Measurements from ENCODE around the gene TMEM266. TPM values are rescaled to one million over a fixed set of nuclear protein-coding genes. Genes with fewer than 3 reads are reported as not detected.

TMEM266 gene
- total RNA-seq, 2 donors from 2014 or later = 0.20 TPM; not detected in 1

- no peak overlapping the region for H3K4me3 ChIP-seq
- TF ChIP-seq, protein P1, sequence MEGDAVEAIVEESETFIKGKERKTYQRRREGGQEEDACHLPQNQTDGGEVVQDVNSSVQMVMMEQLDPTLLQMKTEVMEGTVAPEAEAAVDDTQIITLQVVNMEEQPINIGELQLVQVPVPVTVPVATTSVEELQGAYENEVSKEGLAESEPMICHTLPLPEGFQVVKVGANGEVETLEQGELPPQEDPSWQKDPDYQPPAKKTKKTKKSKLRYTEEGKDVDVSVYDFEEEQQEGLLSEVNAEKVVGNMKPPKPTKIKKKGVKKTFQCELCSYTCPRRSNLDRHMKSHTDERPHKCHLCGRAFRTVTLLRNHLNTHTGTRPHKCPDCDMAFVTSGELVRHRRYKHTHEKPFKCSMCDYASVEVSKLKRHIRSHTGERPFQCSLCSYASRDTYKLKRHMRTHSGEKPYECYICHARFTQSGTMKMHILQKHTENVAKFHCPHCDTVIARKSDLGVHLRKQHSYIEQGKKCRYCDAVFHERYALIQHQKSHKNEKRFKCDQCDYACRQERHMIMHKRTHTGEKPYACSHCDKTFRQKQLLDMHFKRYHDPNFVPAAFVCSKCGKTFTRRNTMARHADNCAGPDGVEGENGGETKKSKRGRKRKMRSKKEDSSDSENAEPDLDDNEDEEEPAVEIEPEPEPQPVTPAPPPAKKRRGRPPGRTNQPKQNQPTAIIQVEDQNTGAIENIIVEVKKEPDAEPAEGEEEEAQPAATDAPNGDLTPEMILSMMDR (IDR thresholded peaks at IDR 0.05) = no peak
- H3K9me3 ChIP-seq = no peaks in the 10 kb centered on the region
- H3K4me1 ChIP-seq = peaks cover 0 to 16% of the 10 kb centered on the region in 2 donors
- DNase-seq (ENCODE audit: low spot score) = no peak
- no peaks in the 10 kb centered on the region for H3K27me3 ChIP-seq
- H3K27ac ChIP-seq = no peak overlapping the region
- no peaks in the 10 kb centered on the region for H3K36me3 ChIP-seq
Measured at GRCh38 chr15:76190070-76190564, 130.3 kb downstream of the TMEM266 start.

- TF ChIP-seq, protein P1 (IDR thresholded peaks at IDR 0.05) = peak; percentile 66 to 92
- H3K27me3 ChIP-seq = no peaks in the 10 kb centered on the region
- H3K36me3 ChIP-seq = no peaks in the 10 kb centered on the region
- H3K27ac ChIP-seq = no peak overlapping the region
- H3K4me1 ChIP-seq = peaks cover 0 to 21% of the 10 kb centered on the region in 2 donors
- no peak overlapping the region for H3K4me3 ChIP-seq
- no peaks in the 10 kb centered on the region for H3K9me3 ChIP-seq
- peak; percentile 82 for DNase-seq (ENCODE audit: low spot score)
Measured at GRCh38 chr15:76190751-76191538, 131.2 kb downstream of the TMEM266 start.

- TF ChIP-seq, protein P1 (IDR thresholded peaks at IDR 0.05) = no peak
- H3K27me3 ChIP-seq = no peaks in the 10 kb centered on the region
Measured at GRCh38 chr15:76191539-76192244, 131.9 kb downstream of the TMEM266 start.

GRCh38 chr15:76192715-76193114, 132.9 kb downstream of the TMEM266 start:
- Histone ChIP-seq H3K4me1 (peaks cover 0 to 39% of the 10 kb centered on the region in 2 donors), H3K36me3 (no peaks in the 10 kb centered on the region), H3K4me3 (no peak overlapping the region), H3K9me3 (no peaks in the 10 kb centered on the region), H3K27ac (no peak overlapping the region), H3K27me3 (no peaks in the 10 kb centered on the region)
- TF ChIP-seq, protein P1 (IDR thresholded peaks at IDR 0.05) = no peak
- no peak for DNase-seq (ENCODE audit: low spot score)

More at GRCh38 chr15:76191539-76192244, 131.9 kb downstream of the TMEM266 start:
- Histone ChIP-seq H3K36me3 (no peaks in the 10 kb centered on the region), H3K9me3 (no peaks in the 10 kb centered on the region), H3K4me1 (peaks cover 0 to 28% of the 10 kb centered on the region in 2 donors), H3K4me3 (no peak overlapping the region), H3K27ac (no peak overlapping the region)
- no peak for DNase-seq (ENCODE audit: low spot score)

- no peak for DNase-seq (ENCODE audit: low spot score)
- Histone ChIP-seq H3K4me3 (no peak overlapping the region), H3K4me1 (peaks cover 0 to 46% of the 10 kb centered on the region in 2 donors), H3K36me3 (no peaks in the 10 kb centered on the region), H3K27me3 (no peaks in the 10 kb centered on the region), H3K27ac (no peak overlapping the region), H3K9me3 (no peaks in the 10 kb centered on the region)
- TF ChIP-seq, protein P1 (IDR thresholded peaks at IDR 0.05) = no peak
Measured at GRCh38 chr15:76193934-76194333, 134.1 kb downstream of the TMEM266 start.

Data from right atrium auricular region (tissue), 2 donors.